A549 (cell line): Measurements from ENCODE around the gene C14orf119. TPM values are rescaled to one million over a fixed set of nuclear protein-coding genes. Genes with fewer than 3 reads are reported as not detected.

ENCODE experiments used
- ATAC-seq, 2 experiments: fragments of 200-7000 bp in 1 of 2; fragments of >200 bp in 1 of 2; cut with Nextera tagmentation in 1 of 2; cut with Tn5 transposase in 1 of 2; 3 replicates each; pipeline versions ENCODE4 v1.8.0 to v1.9.1; 2018 to 2020; ENCODE audit warnings: mild to moderate bottlenecking in 1 of 2, moderate library complexity in 1 of 2
- CTCF ChIA-PET: fragments of 300-600 bp; sonication (Branson Sonifier 250); formaldehyde crosslinking; extraction: SDS; loops from one replicate; lab custom pipeline; 2021; ENCODE audit warnings: antibody characterized with exemption, inconsistent platforms; lab: Yijun Ruan, JAX
- POLR2A ChIA-PET: fragments of 350-600 bp; formaldehyde crosslinking; extraction: SDS; loops from one replicate; lab custom pipeline; 2021; ENCODE audit warnings: antibody characterized with exemption, inconsistent platforms; lab: Yijun Ruan, JAX
- DNase-seq, 2 experiments: peaks; one replicate each; pipeline versions ENCODE4 v3.0.0 to v3.0.0-alpha.2; 2011 to 2016; ENCODE audit warnings: low read depth in 1 of 2, low spot score in 1 of 2
- FAIRE-seq: peaks from 2 replicates; lab custom pipeline; 2011; peaks lifted over from hg19 to GRCh38; lab: Jason Lieb, UNC
- H3K27ac ChIP-seq, 2 experiments: fragments of >200 bp; sonication (Bioruptor Twin); formaldehyde crosslinking; 3 replicates each; pipeline ENCODE4 v1.5.1; 2016 to 2017
- H3K4me1 ChIP-seq: fragments of >200 bp; sonication (Bioruptor Twin); formaldehyde crosslinking; 3 replicates; pipeline ENCODE4 v1.6.1; 2016
- H3K4me2 ChIP-seq: fragments of >200 bp; sonication (Bioruptor Twin); formaldehyde crosslinking; 3 replicates; pipeline ENCODE4 v1.6.1; 2016
- H3K4me3 ChIP-seq: fragments of >200 bp; sonication (Bioruptor Twin); formaldehyde crosslinking; 3 replicates; pipeline ENCODE4 v1.5.1; 2016
- H3K9me3 ChIP-seq: fragments of >200 bp; sonication (Bioruptor Twin); formaldehyde crosslinking; 3 replicates; pipeline ENCODE4 v1.6.1; 2016
- BCL3 ChIP-seq: fragments of >200 bp; sonication (Bioruptor Twin); formaldehyde crosslinking; IDR thresholded peaks from 3 replicates; pipeline ENCODE4 v1.6.1; 2016
- CBX8 ChIP-seq: fragments of 200-600 bp; sonication (generic); IDR thresholded peaks from 2 replicates; pipeline ENCODE4 v1.6.1; 2016
- CEBPB ChIP-seq, 2 experiments: fragments of >200 bp in 1 of 2; sonication (Bioruptor Twin) in 1 of 2; formaldehyde crosslinking in 1 of 2; IDR thresholded peaks; 2 replicates each; pipeline ENCODE4 v1.6.1; 2012 to 2016
- CHD2 ChIP-seq: fragments of 150-350 bp; IDR thresholded peaks from 2 replicates; pipeline ENCODE4 v1.6.1; 2014; ENCODE audit warnings: low read length; ENCODE audit not compliant: partially characterized antibody
- CTCF ChIP-seq: fragments of >200 bp; sonication (Bioruptor Twin); formaldehyde crosslinking; IDR thresholded peaks from 3 replicates; pipeline ENCODE4 v1.5.1; 2016
- E2F6 ChIP-seq: IDR thresholded peaks from 2 replicates; pipeline ENCODE4 v1.6.1; 2012; ENCODE audit warnings: low read depth, borderline replicate concordance
- EHF ChIP-seq: fragments of 250-450 bp; sonication (Bioruptor Pico); IDR thresholded peaks from 2 replicates; pipeline ENCODE4 v1.5.0; 2020; ENCODE audit warnings: mild to moderate bottlenecking
- EHMT2 ChIP-seq: fragments of 200-600 bp; sonication (generic); IDR thresholded peaks from 2 replicates; pipeline ENCODE4 v1.6.1; 2016; ENCODE audit warnings: antibody characterized with exemption, low read depth, mild to moderate bottlenecking, moderate library complexity
- EP300 ChIP-seq, 2 experiments: fragments of >200 bp; sonication (Bioruptor Twin); formaldehyde crosslinking; IDR thresholded peaks; 2 replicates in 1 of 2; 3 replicates in 1 of 2; pipeline ENCODE4 v1.6.1; 2016 to 2017
- GATA3 ChIP-seq: IDR thresholded peaks from 2 replicates; pipeline ENCODE4 v1.6.1; 2012; ENCODE audit warnings: borderline replicate concordance
- HDAC2 ChIP-seq: fragments of 200-600 bp; sonication (generic); IDR thresholded peaks from 2 replicates; pipeline ENCODE4 v1.6.1; 2016
- HEYL ChIP-seq: fragments of 250-450 bp; sonication (Bioruptor Pico); IDR thresholded peaks from 2 replicates; pipeline ENCODE4 v1.8.0; 2021; ENCODE audit warnings: mild to moderate bottlenecking, moderate library complexity
- JUN ChIP-seq, 2 experiments: fragments of >200 bp; sonication (Bioruptor Twin); formaldehyde crosslinking; IDR thresholded peaks; 2 replicates in 1 of 2; 3 replicates in 1 of 2; pipeline ENCODE4 v1.6.1; 2016 to 2017
- MAX ChIP-seq: IDR thresholded peaks from 2 replicates; pipeline ENCODE4 v1.6.1; 2012
- NPAS2 ChIP-seq: fragments of 250-450 bp; sonication (Bioruptor Pico); IDR thresholded peaks from 2 replicates; pipeline ENCODE4 v1.8.0; 2022; ENCODE audit warnings: mild to moderate bottlenecking, moderate library complexity, borderline replicate concordance
- POLR2AphosphoS2 ChIP-seq: conservative IDR thresholded peaks from 2 replicates; pipeline ENCODE4 v1.6.1; 2012; ENCODE audit warnings: low read length, improper control_type of control experiment, inconsistent platforms
- RARB ChIP-seq: fragments of 250-450 bp; sonication (Bioruptor Pico); IDR thresholded peaks from 2 replicates; pipeline ENCODE4 v1.8.0; 2021; ENCODE audit warnings: mild to moderate bottlenecking, moderate library complexity
- REST ChIP-seq: fragments of 200-600 bp; sonication (generic); IDR thresholded peaks from 2 replicates; pipeline ENCODE4 v1.6.1; 2016; ENCODE audit warnings: antibody characterized with exemption, mild to moderate bottlenecking, moderate library complexity
- RFX5 ChIP-seq: fragments of 450-650 bp; IDR thresholded peaks from 2 replicates; pipeline ENCODE4 v1.7.1; 2014; ENCODE audit warnings: antibody characterized with exemption, mild to moderate bottlenecking, moderate library complexity
- RNF2 ChIP-seq: fragments of 200-600 bp; sonication (generic); IDR thresholded peaks from 2 replicates; pipeline ENCODE4 v1.6.1; 2016; ENCODE audit warnings: low read depth, mild to moderate bottlenecking, antibody characterized with exemption, moderate library complexity, borderline replicate concordance
- TFCP2L1 ChIP-seq: fragments of 250-450 bp; sonication (Bioruptor Pico); IDR thresholded peaks from 2 replicates; pipeline ENCODE4 v1.5.0; 2021; ENCODE audit warnings: mild to moderate bottlenecking
- USF2 ChIP-seq: fragments of 450-650 bp; IDR thresholded peaks from 2 replicates; pipeline ENCODE4 v1.6.1; 2014; ENCODE audit warnings: antibody characterized with exemption
- WGBS: methylation state at CpG from one replicate; pipeline ENCODE4 v1.1.6; 2017; ENCODE audit errors: missing lambda C conversion rate; 5-methylcytosine and 5-hydroxymethylcytosine counted together
- polyA plus RNA-seq, 4 experiments: library from polyadenylated mRNA; depleted of rRNA in 3 of 4; stranded (reverse); fragments of >200 nt; fragmentation: RNase III in 1 of 4; extraction: RNeasy Plus Mini Kit Qiagen cat#74134 plus additional on column Dnase treatment in 1 of 4; gene quantifications; 2 replicates in 3 of 4; 3 replicates in 1 of 4; pipeline ENCODE4 v1.2.3, GENCODE V29; 2011 to 2017

The C14orf119 gene
- polyA plus RNA-seq, 2 of the 4 experiments (the other 2 are of a cell fraction) = 82.5 to 102 TPM

- no peak for TF ChIP-seq E2F6
- TF ChIP-seq BCL3 = no peak
- no peak for TF ChIP-seq CTCF
- TF ChIP-seq CHD2 = no peak
- TF ChIP-seq RFX5 = no peak
These were observed 16.6 kb upstream of the C14orf119 start (continued) for GRCh38 chr14:23078692-23079116.

- Histone ChIP-seq H3K4me1 (peaks cover 44% of the 10 kb centered on the region), H3K4me2 (peak overlapping the region; percentile 75; the same call in 2 of the 3 replicates), H3K9me3 (no peaks in the 10 kb centered on the region), H3K4me3 (no peak overlapping the region), H3K27ac (peak overlapping the region; percentile 71 to 86)
- ChIA-PET CTCF (interaction anchor here (0.8 to 9.2 kb wide), 8 partner anchors 8 to 107 kb away, joined by 3 to 141 read pairs (median 38); partner anchors contain the start of genes ACIN1 and C14orf119), POLR2A (interaction anchor here (1.7 kb wide), 1 partner anchor 15 kb away, joined by 10 read pairs; the partner anchor contains the start of genes ACIN1 and C14orf119)
- no peak for FAIRE-seq
- WGBS = 90% methylated on average over 2 of the region's 2 CpGs
- TF ChIP-seq EHMT2 (no peak), NPAS2 (CRISPR knock-in tag) (no peak), HEYL (no peak), USF2 (no peak), MAX (no peak), EP300 (IDR thresholded peaks at IDR 0.05) (no peak), REST (no peak), JUN (IDR thresholded peaks at IDR 0.05) (no peak), EHF (CRISPR knock-in tag) (no peak), CEBPB (IDR thresholded peaks at IDR 0.05) (no peak), TFCP2L1 (no peak), CBX8 (no peak), HDAC2 (no peak), RARB (no peak), RNF2 (no peak), POLR2AphosphoS2 (no peak), GATA3 (no peak)
- ATAC-seq = no peak
- no peak for DNase-seq
These were observed 15.6 kb upstream of the C14orf119 start for GRCh38 chr14:23079716-23080115.
